Measurements from ENCODE around the gene CCL4L2.
A peak's percentile ranks its signal among the peaks of the same experiment; 100 is the strongest.
"Not testable (repeated sequence)": the region's sequence is repeated elsewhere in the genome, so short reads cannot be mapped to it uniquely, and the experiment has no call there.

CCL4L2 gene
- total RNA-seq: 0.65 to 12,647 (median 94.5) reads per million in 18 experiments

GRCh38 chr17:36210439-36211211 lies at the start of gene CCL4L2:
Gene CCL4L2, plus strand, starts transcription at chr17:36211063.
- DNase-seq: peak; percentile 58 to 84

GRCh38 chr17:36168836-36169235 lies 42.0 kb upstream of the CCL4L2 start:
- DNase-seq: not testable (repeated sequence)

DNA sequence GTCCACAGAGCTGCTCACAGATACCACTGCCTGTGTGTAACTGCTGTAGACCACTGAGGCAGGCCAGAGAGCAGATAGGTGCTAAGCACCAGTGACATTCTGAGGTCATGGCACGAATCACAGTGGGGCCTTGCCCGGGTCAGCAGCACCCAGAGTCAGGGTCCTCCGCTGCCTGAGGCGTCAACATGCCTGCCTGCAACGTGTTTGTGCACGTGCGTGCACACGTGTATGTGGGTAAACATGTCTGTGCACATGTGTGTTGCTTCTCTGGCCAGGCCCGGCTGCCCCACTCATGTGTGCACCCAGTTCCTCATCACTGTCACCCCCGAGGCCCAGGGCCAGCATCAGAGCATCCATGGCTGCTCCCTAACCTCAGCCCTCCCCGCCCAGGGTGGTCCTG lies 34.3 kb upstream of the CCL4L2 start, which contains the start of gene TBC1D3B:
Gene TBC1D3B (minus strand): TSS at position 101 of the 400 bp plus-strand sequence. CDS start 1,586 bp downstream, outside the sequence.
- DNase-seq: not testable (repeated sequence)

- DNase-seq: peak in 1 of 2 donors; percentile 4
Observed at GRCh38 chr17:36181446-36182175, 29.3 kb upstream of the CCL4L2 start.

DNA sequence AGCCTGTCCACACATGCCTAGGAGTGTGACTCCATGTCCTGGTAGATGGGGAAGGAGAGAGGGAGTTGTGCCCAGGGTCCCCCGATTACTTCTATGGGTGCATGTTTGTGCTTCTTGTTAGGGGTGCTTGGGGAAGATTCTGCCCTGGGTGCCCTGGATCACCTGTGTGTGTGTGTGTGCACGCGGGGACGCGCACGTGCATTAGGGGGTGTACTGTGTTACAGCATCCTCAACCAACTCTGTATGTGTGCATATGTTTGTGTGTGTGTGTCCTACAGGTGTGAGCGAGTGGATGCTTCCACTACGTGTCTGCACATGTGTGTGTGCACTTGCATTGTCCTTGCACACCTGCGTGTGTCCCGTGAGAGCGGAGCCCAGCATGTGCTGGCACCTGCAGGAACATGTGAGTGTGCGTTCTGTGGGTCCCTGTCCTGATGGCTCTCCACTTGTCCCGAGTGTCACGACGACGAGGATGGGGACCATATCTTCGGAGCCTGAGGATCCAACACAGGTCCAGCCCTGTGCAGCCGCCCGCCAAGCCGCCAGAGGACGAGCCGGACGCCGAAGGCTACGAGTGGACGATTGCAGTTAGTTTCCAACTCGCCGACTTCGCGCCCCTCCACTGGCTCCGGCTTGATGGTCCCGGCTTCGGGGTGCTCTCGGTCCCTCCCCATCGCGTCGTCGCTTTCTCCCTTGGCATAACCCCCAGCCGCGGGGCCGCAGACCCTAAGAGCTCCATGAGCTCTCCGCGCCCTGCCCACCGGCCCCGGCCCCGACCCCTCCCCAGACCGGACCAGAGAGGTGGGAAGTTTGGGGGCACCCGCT lies 28.5 kb upstream of the CCL4L2 start:
- DNase-seq: no peak

GRCh38 chr17:36183001-36183971 lies 27.6 kb upstream of the CCL4L2 start:
- DNase-seq: peak; percentile 79 to 85

GRCh38 chr17:36184023-36184765 lies 26.7 kb upstream of the CCL4L2 start:
- DNase-seq: peak in 1 of 2 donors; percentile 7

GRCh38 chr17:36185416-36185815 lies 25.4 kb upstream of the CCL4L2 start:
- peak in 1 of 2 donors; percentile 6 for DNase-seq

DNA sequence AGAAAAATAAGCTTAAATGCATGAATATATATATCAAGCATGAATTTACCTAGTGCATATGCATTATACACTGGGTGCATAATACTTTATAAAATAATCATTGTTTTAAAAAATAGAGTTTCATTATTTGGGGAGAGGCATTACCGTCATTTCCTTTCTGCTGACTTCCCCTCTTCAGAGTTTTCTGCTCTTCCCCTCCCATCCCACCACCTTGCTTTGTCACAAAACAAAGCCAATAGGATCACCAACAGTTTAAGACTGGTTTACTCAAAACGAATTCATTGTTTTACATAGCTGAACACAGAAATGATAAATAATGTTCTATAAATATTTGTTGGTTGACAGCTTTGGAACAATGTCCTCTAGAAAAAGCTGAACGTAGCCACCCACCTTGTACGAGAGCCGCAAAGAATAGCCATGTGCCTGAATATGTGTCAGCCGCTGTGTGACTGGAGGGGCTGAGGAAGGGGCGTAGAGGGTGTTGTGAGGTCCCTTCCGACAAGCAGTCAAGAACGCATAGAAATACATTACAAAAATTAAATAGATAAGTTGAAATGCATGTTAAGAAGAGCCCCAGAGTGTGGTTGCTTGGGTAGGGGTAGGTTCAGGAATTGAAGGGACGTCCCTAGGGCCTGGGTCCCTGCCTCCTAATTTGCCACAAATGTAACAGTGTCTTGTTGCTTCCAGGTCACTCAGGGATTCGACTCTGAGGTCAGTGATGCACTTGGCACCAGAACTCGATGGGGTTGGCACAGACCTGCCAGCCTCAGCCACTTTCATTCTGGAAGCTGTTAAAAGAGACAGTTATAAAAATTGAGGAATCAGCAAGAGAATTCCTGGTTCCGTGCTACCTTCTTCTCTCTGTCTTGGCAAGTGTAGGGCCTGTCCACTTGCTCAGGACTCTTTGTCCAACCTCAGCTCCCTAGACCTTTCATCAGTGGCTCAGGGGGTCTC lies 23.8 kb upstream of the CCL4L2 start:
- DNase-seq: peak in 1 of 2 donors; percentile 42

DNA sequence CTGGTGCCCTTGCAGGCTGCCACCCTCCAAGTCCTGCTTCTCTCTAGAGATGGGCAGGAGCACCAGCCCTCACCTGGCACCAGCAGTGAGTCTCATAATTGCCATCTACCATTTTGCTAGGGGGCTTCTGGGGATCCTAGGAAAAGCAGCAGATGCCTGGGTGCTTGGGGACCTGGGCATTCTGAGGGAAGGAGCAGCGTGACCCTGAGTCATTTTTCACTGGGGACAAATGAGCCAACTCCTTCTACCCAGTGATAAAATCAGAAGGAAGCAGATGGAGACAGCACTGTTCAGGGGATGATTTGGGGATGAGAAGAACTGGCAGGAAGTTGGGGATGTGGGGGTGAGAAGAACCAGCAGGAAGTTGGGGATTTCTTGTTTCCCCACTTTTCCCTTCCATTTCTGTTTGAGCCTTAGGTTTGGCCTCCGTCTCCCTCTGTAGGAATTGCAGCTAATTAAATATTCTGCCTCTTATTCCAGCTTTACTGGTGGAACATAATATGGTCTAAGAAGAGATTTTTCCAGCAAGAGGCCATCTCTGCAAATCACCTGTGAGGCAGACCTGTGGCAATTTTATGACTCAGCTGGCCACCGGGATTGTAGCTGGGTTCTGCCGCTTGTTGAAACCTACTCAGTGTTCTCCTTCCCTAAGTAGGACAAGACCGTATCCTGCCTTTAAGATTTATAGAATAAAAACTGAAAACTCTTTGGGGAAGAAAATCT lies 22.8 kb upstream of the CCL4L2 start:
- peak; percentile 70 to 83 for DNase-seq

DNA sequence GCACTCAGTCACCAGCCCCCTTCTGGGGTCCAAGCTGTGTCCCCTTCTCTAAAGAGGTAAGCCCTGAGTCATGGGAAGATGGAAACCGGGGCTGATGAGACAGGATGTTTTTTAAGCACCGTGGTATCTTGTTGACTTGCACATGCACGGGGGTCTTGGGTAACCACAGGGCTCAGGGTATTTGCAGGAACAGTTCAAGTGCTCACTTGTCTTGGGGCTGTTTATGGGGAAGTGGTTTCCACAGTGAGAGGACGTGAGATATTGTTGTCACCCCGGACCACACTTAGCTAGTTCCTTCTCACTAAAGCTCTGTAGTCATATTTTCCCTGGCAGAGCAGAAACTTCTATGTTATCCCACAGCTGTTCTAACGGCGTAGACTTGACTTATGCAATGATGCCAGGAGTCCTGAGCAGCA lies 22.0 kb upstream of the CCL4L2 start:
- DNase-seq: peak; percentile 95 to 100

GRCh38 chr17:36189993-36190392 lies 20.9 kb upstream of the CCL4L2 start:
- DNase-seq: peak in 1 of 2 donors; percentile 64

- DNase-seq: not testable (repeated sequence)
Observed at GRCh38 chr17:36190549-36191330, 20.1 kb upstream of the CCL4L2 start.

GRCh38 chr17:36193216-36193775 lies 17.6 kb upstream of the CCL4L2 start:
- no peak for DNase-seq

DNA sequence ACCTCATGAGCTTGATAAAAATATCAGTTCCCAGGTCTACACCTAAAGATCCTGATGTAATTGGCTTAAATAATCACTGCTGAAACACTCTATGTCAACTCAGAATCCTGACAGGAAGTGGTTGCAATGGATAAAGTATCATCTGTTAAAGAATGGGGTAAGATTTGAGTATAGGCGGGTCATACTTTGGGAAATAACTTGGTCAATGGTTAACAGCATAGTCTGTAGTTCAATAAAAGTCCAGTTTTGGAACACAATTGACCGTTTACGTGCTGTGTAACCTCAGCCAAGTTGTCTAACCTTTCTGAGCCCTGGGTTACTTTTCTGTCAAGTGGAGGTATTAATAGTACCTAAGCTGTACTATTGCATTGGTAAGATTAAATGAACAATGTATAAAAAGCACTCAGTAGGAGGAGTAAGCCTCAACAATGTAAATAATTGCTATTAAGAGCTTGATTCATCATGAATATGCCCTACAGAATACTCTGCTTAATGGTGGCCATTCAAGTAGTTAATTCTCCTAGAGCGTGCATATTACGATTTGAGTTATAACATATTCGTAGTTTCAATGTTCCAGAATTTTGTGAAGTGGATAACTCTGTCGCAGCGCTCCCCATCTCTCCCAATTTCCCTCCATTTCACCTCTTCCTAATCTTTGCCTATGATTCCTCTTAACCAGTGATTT lies 16.6 kb upstream of the CCL4L2 start:
- DNase-seq: peak in 1 of 2 donors; percentile 55

DNA sequence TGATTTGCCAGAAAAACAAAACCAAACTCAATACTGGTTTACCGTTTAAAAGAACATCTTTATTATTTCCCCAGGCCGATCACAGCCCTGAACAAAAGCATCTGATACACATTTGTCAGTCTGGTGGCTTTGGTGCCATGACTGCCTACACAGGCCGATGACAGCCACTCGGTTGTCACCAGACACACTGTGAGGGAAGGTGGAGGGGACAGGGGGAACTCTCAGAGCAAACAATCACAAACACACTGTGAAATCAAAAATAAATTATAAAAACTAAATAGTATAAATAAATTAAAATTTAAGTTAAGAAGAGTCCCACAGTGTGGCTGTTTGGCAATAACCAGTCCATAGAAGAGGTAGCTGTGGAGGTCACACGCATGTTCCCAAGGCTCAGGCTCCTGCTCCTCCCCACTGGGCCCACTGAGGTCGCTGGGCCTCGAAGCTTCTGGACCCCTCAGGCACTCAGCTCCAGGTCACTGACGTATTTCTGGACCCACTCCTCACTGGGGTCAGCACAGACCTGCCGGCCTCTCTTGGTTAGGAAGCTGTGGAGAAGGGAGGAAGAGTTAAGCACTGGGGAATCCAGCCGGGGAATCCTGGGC lies 15.9 kb upstream of the CCL4L2 start:
- peak in 1 of 2 donors; percentile 24 for DNase-seq
